Right cardiac atrium (tissue), 5 donors: ENCODE data around the gene CKAP2. TPM values are rescaled to one million over a fixed set of nuclear protein-coding genes. Genes with fewer than 3 reads are reported as not detected.
"Not testable (repeated sequence)": the region's sequence is repeated elsewhere in the genome, so short reads cannot be mapped to it uniquely, and the experiment has no call there.

Source experiments
- ATAC-seq, 2 donors: fragments of 200-7000 bp; cut with Tn5 transposase; one replicate each; pipeline versions ENCODE4 v1.8.0 to v1.9.1; 2020; ENCODE audit warnings: moderate library complexity in 2 of 2, mild to moderate bottlenecking in 1 of 2
- DNase-seq, 3 donors: peaks; one replicate each; pipeline ENCODE4 v3.0.0-alpha.2; 2020
- H3K27ac ChIP-seq: one replicate; pipeline ENCODE4 v1.5.1; 2013; ENCODE audit warnings: mild to moderate bottlenecking, low read length, control low read depth, moderate library complexity
- H3K27me3 ChIP-seq: one replicate; pipeline ENCODE4 v1.6.1; 2013; ENCODE audit not compliant: control insufficient read depth, insufficient read depth
- H3K4me1 ChIP-seq: one replicate; pipeline ENCODE4 v1.6.1; 2013; ENCODE audit warnings: low read length; ENCODE audit not compliant: control insufficient read depth, insufficient read depth
- H3K4me3 ChIP-seq: one replicate; pipeline ENCODE4 v1.5.1; 2013; ENCODE audit warnings: low read length, control low read depth
- H3K9me3 ChIP-seq: one replicate; pipeline ENCODE4 v1.6.1; 2013; ENCODE audit warnings: low read length; ENCODE audit not compliant: control insufficient read depth
- WGBS: extraction: QIAGEN DNeasy Blood & Tissue Kit; methylation state at CpG from one replicate; pipeline ENCODE4 v1.1.7; 2013; 5-methylcytosine and 5-hydroxymethylcytosine counted together
- intact Hi-C, 4 donors: fragments of 100-400 bp; cut with DNase I; formaldehyde crosslinking; loops; one replicate each; pipeline versions ENCODE4 v1.11.0 to v1.14.0; 2022 to 2023
- long read RNA-seq, 4 donors: library from polyadenylated mRNA; unstranded; transcript quantifications; one replicate each; pipeline ENCODE4 v2.0.0, GENCODE V29; 2020 to 2021
- polyA plus RNA-seq: library from polyadenylated mRNA; stranded (reverse); fragments of 200-250 nt; gene quantifications from one replicate; pipeline ENCODE4 v1.2.3, GENCODE V29; 2013
- total RNA-seq, 4 donors: library from RNA; stranded (reverse); fragmentation: NEBNext Ultra II Directional; extraction: Animal tissue kit (Norgen Biotek cat#: 25700); gene quantifications; one replicate each; pipeline ENCODE4 v1.2.1, GENCODE V29; 2021
- donor health status: healthy with polysubstance abuse.
- donor health status: DM: no; HTN: yes; CAD: no.
- donor health status: DM: no; HTN: no; CAD: no.
- donor health status: DM: no; HTN: yes; CAD: no; lungs with severe emphysema.
- donor health status: DM: yes; HTN: yes; CAD: no.

CKAP2 gene
- total RNA-seq: 1 to 10 TPM; 4.8 to 9.9 (median 7.9) TPM
- 2.6 TPM for polyA plus RNA-seq
- long read RNA-seq, donor 1, transcript CKAP2-201 (9 exons, 3,375 nt): major isoform, 5 of 10 reads
- long read RNA-seq, donor 1, partial matches to known transcripts: 4 of 10 reads
- long read RNA-seq, donor 1, other reads (novel, unspliced or antisense): 0 of 10 reads
- long read RNA-seq, donor 2, partial matches to known transcripts: 3 of 3 reads
- long read RNA-seq, donor 2, other reads (novel, unspliced or antisense): 0 of 3 reads
- long read RNA-seq, donor 3, partial matches to known transcripts: 15 of 23 reads
- long read RNA-seq, donor 3, other reads (novel, unspliced or antisense): 2 of 23 reads
- long read RNA-seq, donor 4, partial matches to known transcripts: 0 of 5 reads
- long read RNA-seq, donor 4, other reads (novel, unspliced or antisense): 0 of 5 reads

- ATAC-seq (peak; percentile 95 to 96), DNase-seq (peak; percentile 94 to 98 (median 96))
- Histone ChIP-seq H3K9me3 (no peaks in the 10 kb centered on the region), H3K27me3 (no peaks in the 10 kb centered on the region), H3K27ac (peak within 1 kb of the TSS; percentile 71), H3K4me1 (no peaks in the 10 kb centered on the region), H3K4me3 (peak within 1 kb of the TSS; percentile 64)
- intact Hi-C loops: loop anchor here in 3 of 4 donors (5.0 to 10.0 kb wide), 3 partner anchors 53 to 113 kb away; no protein-coding TSS in a partner anchor
- under 1% methylated on average over 56 of the region's 56 CpGs for WGBS
These were observed at the start of gene CKAP2 for GRCh38 chr13:52454820-52455676. TSS of gene CKAP2 (plus strand) at chr13:52455478. CDS start at chr13:52455557, 79 bp downstream.

- Histone ChIP-seq H3K4me1 (no peaks in the 10 kb centered on the region), H3K27ac (peak within 1 kb of the TSS; percentile 19), H3K9me3 (no peaks in the 10 kb centered on the region), H3K27me3 (no peaks in the 10 kb centered on the region), H3K4me3 (peak within 1 kb of the TSS; percentile 38)
- ATAC-seq: peak; percentile 96 to 98
- WGBS: under 1% methylated on average over 68 of the region's 68 CpGs
- intact Hi-C loops: no loop called here
- DNase-seq: peak; percentile 85 to 93 (median 93)
These were observed 49.3 kb upstream of the CKAP2 start, which contains the start of gene THSD1 for GRCh38 chr13:52405767-52406494. TSS of gene THSD1 (minus strand) at chr13:52406172. CDS start at chr13:52402600, 3,572 bp downstream.

GRCh38 chr13:52406629-52407028, 48.6 kb upstream of the CKAP2 start:
- peak overlapping the region; percentile 38 for H3K4me3 ChIP-seq
- no peaks in the 10 kb centered on the region for H3K9me3 ChIP-seq
- intact Hi-C loops: no loop called here

GRCh38 chr13:52407436-52407835, 47.8 kb upstream of the CKAP2 start:
- 95% methylated on average over 12 of the region's 12 CpGs for WGBS
- H3K4me1 ChIP-seq, ATAC-seq, intact Hi-C loops, DNase-seq, H3K27ac ChIP-seq, H3K9me3 ChIP-seq, H3K27me3 ChIP-seq, H3K4me3 ChIP-seq: not testable (repeated sequence)

More at GRCh38 chr13:52406629-52407028, 48.6 kb upstream of the CKAP2 start:
- Histone ChIP-seq H3K4me1 (no peaks in the 10 kb centered on the region), H3K27me3 (no peaks in the 10 kb centered on the region), H3K27ac (no peak overlapping the region)
- ATAC-seq: peak in 1 of 2 donors; percentile 3
- 59% methylated on average over 4 of the region's 4 CpGs for WGBS
- no peak for DNase-seq

GRCh38 chr13:52408071-52408658, 47.1 kb upstream of the CKAP2 start:
- DNase-seq, H3K27ac ChIP-seq, H3K4me1 ChIP-seq, H3K4me3 ChIP-seq, intact Hi-C loops, H3K9me3 ChIP-seq, ATAC-seq, H3K27me3 ChIP-seq: not testable (repeated sequence)
- 93% methylated on average over 33 of the region's 33 CpGs for WGBS

GRCh38 chr13:52411629-52412028, 43.6 kb upstream of the CKAP2 start:
- Histone ChIP-seq H3K4me1 (no peaks in the 10 kb centered on the region), H3K9me3 (no peaks in the 10 kb centered on the region), H3K4me3 (no peak overlapping the region), H3K27me3 (no peaks in the 10 kb centered on the region), H3K27ac (no peak overlapping the region)
- intact Hi-C loops: no loop called here
- ATAC-seq (no peak), DNase-seq (no peak)
- 90% methylated on average over 4 of the region's 4 CpGs for WGBS

- Histone ChIP-seq H3K9me3 (no peaks in the 10 kb centered on the region), H3K27me3 (no peaks in the 10 kb centered on the region), H3K4me3 (no peak overlapping the region), H3K4me1 (no peaks in the 10 kb centered on the region), H3K27ac (no peak overlapping the region)
- DNase-seq: no peak
- no peak for ATAC-seq
- intact Hi-C loops: no loop called here
- WGBS: 100% methylated on average over 1 of the region's 1 CpG
These were observed 43.1 kb upstream of the CKAP2 start for GRCh38 chr13:52412128-52412527.

- Histone ChIP-seq H3K27me3 (no peaks in the 10 kb centered on the region), H3K27ac (no peak overlapping the region), H3K9me3 (no peaks in the 10 kb centered on the region), H3K4me3 (no peak overlapping the region), H3K4me1 (peaks cover 2% of the 10 kb centered on the region)
- intact Hi-C loops: no loop called here
- 99% methylated on average over 1 of the region's 1 CpG for WGBS
- DNase-seq (no peak), ATAC-seq (no peak)
These were observed 41.2 kb upstream of the CKAP2 start for GRCh38 chr13:52414051-52414450.

GRCh38 chr13:52414963-52415362, 40.3 kb upstream of the CKAP2 start:
- Histone ChIP-seq H3K4me3 (no peak overlapping the region), H3K27me3 (no peaks in the 10 kb centered on the region), H3K27ac (no peak overlapping the region), H3K9me3 (no peaks in the 10 kb centered on the region), H3K4me1 (peaks cover 3% of the 10 kb centered on the region)
- ATAC-seq: no peak
- WGBS: 33% methylated on average over 1 of the region's 1 CpG
- DNase-seq: no peak
- intact Hi-C loops: no loop called here

- no peaks in the 10 kb centered on the region for H3K27me3 ChIP-seq
- no peak overlapping the region for H3K4me3 ChIP-seq
- no peaks in the 10 kb centered on the region for H3K9me3 ChIP-seq
- peaks cover 3% of the 10 kb centered on the region for H3K4me1 ChIP-seq
- DNase-seq (no peak), ATAC-seq (peak in 1 of 2 donors; percentile 40)
- intact Hi-C loops: no loop called here
- H3K27ac ChIP-seq: no peak overlapping the region
- 9% methylated on average over 1 of the region's 1 CpG for WGBS
These were observed 36.2 kb upstream of the CKAP2 start for GRCh38 chr13:52419080-52419479.
